Kasumi-1 (cell line): ENCODE results near the gene OLFM4.

Experiments
- DNase-seq, 2 experiments: peaks; one replicate each; lab custom pipeline; 2025; lab: John Stamatoyannopoulos, UW

Gene OLFM4

GRCh38 chr13:53014495-53015443, 13.8 kb upstream of the OLFM4 start:
- peak in 1 of 2 experiments; percentile 2 for DNase-seq

GRCh38 chr13:53015971-53016370, 12.6 kb upstream of the OLFM4 start:
- no peak for DNase-seq

- peak; percentile 11 to 17 for DNase-seq
Measured at GRCh38 chr13:53017433-53017970, 11.1 kb upstream of the OLFM4 start.

GRCh38 chr13:53018690-53019647, 9.6 kb upstream of the OLFM4 start:
- DNase-seq, result no peak

GRCh38 chr13:53020764-53021335, 7.8 kb upstream of the OLFM4 start:
- DNase-seq, result no peak

- no peak for DNase-seq
Measured at GRCh38 chr13:53023246-53023645, 5.4 kb upstream of the OLFM4 start.

- no peak for DNase-seq
Measured at GRCh38 chr13:53028063-53028462, 550 bp upstream of the OLFM4 start.

- DNase-seq, result no peak
Measured at GRCh38 chr13:53032849-53033248, 4.2 kb downstream of the OLFM4 start.

GRCh38 chr13:53038993-53039392, 10.4 kb downstream of the OLFM4 start:
- DNase-seq, result no peak

- DNase-seq, result no peak
Measured at GRCh38 chr13:53041968-53042516, 13.4 kb downstream of the OLFM4 start.

- DNase-seq, result no peak
Measured at GRCh38 chr13:53042877-53043276, 14.3 kb downstream of the OLFM4 start.

GRCh38 chr13:53043398-53043797, 14.8 kb downstream of the OLFM4 start:
- no peak for DNase-seq

GRCh38 chr13:53045189-53045588, 16.6 kb downstream of the OLFM4 start:
- no peak for DNase-seq

- DNase-seq, result no peak
Measured at GRCh38 chr13:53048880-53049279, 20.3 kb downstream of the OLFM4 start.

GRCh38 chr13:53050151-53050550, 21.5 kb downstream of the OLFM4 start:
- DNase-seq, result no peak

GRCh38 chr13:53052675-53053074, 24.1 kb downstream of the OLFM4 start:
- no peak for DNase-seq

GRCh38 chr13:53054569-53054968, 26.0 kb downstream of the OLFM4 start:
- no peak for DNase-seq

GRCh38 chr13:53058065-53058679, 29.6 kb downstream of the OLFM4 start:
- no peak for DNase-seq

- no peak for DNase-seq
Measured at GRCh38 chr13:53060840-53061490, 32.4 kb downstream of the OLFM4 start.

GRCh38 chr13:53064731-53065130, 36.1 kb downstream of the OLFM4 start:
- DNase-seq, result no peak

- DNase-seq, result no peak
Measured at GRCh38 chr13:53066411-53066810, 37.8 kb downstream of the OLFM4 start.
